Stimulated activated CD8-positive, alpha-beta memory T cell treated with anti-CD3 and anti-CD28 coated beads, Interleukin-7, amount 100 ng/mL, for 48 hours (primary cell): ENCODE results near the gene SLC17A2.

ENCODE experiments used
- DNase-seq, 2 donors: peaks; one replicate each; pipeline ENCODE4 v3.0.0-alpha.2; 2020; ENCODE audit warnings: low read depth in 1 of 2; ENCODE audit errors: extremely low read depth in 1 of 2

SLC17A2 gene

GRCh38 chr6:25921525-25922203, 8.8 kb downstream of the SLC17A2 start:
- DNase-seq, result no peak

- DNase-seq, result no peak
These were observed 10.8 kb downstream of the SLC17A2 start for GRCh38 chr6:25919657-25920056.

- peak in 1 of 2 donors; percentile 33 for DNase-seq
These were observed 12.3 kb downstream of the SLC17A2 start for GRCh38 chr6:25918083-25918683.

GRCh38 chr6:25916789-25917490, 13.6 kb downstream of the SLC17A2 start:
- DNase-seq, result no peak

GRCh38 chr6:25916330-25916729, 14.2 kb downstream of the SLC17A2 start:
- DNase-seq, result no peak

GRCh38 chr6:25913741-25914140, 16.8 kb downstream of the SLC17A2 start:
- DNase-seq, result no peak

GRCh38 chr6:25911351-25911750, 19.1 kb downstream of the SLC17A2 start:
- no peak for DNase-seq

- no peak for DNase-seq
These were observed 22.9 kb downstream of the SLC17A2 start for GRCh38 chr6:25907475-25908014.

- DNase-seq, result no peak
These were observed 26.9 kb downstream of the SLC17A2 start for GRCh38 chr6:25903467-25904099.

GRCh38 chr6:25902071-25902470, 28.4 kb downstream of the SLC17A2 start:
- DNase-seq, result no peak

GRCh38 chr6:25900843-25901242, 29.6 kb downstream of the SLC17A2 start:
- DNase-seq, result no peak

GRCh38 chr6:25899580-25900408, 30.7 kb downstream of the SLC17A2 start:
- DNase-seq, result no peak

- DNase-seq, result no peak
These were observed 31.4 kb downstream of the SLC17A2 start for GRCh38 chr6:25899123-25899522.

GRCh38 chr6:25898289-25898977, 32.1 kb downstream of the SLC17A2 start:
- DNase-seq, result no peak

GRCh38 chr6:25896252-25896651, 34.2 kb downstream of the SLC17A2 start:
- DNase-seq, result no peak

GRCh38 chr6:25895771-25896170, 34.7 kb downstream of the SLC17A2 start:
- DNase-seq, result no peak

- DNase-seq, result no peak
These were observed 36.7 kb downstream of the SLC17A2 start for GRCh38 chr6:25893778-25894177.

GRCh38 chr6:25892877-25893276, 37.6 kb downstream of the SLC17A2 start:
- DNase-seq, result no peak

GRCh38 chr6:25889877-25890853, 40.3 kb downstream of the SLC17A2 start:
- DNase-seq, result no peak
